Mammary epithelial cell (primary cell): ENCODE measurements around the gene APP.

Experiments
- CTCF ChIP-seq, 2 donors: IDR thresholded peaks in 1 of 2; conservative IDR thresholded peaks in 1 of 2; 2 replicates each; pipeline ENCODE4 v1.5.1; 2011 to 2012; ENCODE audit warnings: inconsistent platforms in 2 of 2, low read length in 2 of 2, mild to moderate bottlenecking in 2 of 2, control low read depth in 1 of 2, low read depth in 1 of 2; ENCODE audit not compliant: insufficient read depth in 1 of 2; ENCODE audit errors: extremely low read depth in 1 of 2
- EZH2 ChIP-seq: IDR thresholded peaks from 2 replicates; pipeline ENCODE4 v1.6.1; 2012; ENCODE audit warnings: low read length, inconsistent platforms, borderline replicate concordance

DNA sequence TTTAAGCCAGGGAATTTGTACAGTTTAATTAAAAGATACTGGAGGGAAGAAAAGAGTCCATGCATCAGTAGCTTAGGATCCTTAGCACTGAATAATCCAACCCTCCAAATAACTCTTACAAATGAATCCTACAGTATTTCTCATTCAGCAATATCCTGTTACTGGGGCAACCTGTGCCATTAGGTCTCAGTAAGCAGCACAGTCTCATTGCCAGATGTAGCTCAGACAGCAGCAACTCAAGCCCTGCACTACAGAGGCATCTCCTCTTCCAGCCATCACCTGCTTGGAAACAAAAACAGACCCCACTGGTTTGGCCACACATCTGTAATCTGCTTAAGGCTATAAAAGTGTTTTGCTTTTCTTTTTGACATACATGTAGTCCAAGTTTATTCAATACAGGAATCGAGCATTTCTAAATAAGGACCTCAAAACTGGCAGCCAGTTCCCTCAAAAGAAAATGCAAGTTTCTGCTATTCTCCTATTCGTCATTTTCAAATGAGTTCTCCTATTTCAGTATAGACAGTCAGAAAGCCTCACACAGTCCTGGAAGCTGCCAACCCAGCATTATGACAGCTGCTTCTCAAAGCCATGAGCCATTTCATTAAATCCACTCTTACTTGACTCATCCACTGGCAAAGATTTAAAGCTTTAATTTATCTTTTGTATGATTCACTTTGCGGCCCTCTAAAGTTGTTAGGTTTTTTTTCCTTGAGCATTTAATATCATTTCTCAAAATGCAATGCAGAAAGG, 129.0 kb downstream of the APP start:
- TF ChIP-seq CTCF (conservative IDR thresholded peaks at IDR 0.05 in 1 of 2, IDR thresholded peaks at IDR 0.05 in 1 of 2; ENCODE audit: extremely low read depth in 1 of 2, insufficient read depth in 1 of 2, low read depth in 1 of 2, low read length in 2 of 2): no peak
- TF ChIP-seq EZH2: no peak
